Coronary artery (tissue), 2 donors: ENCODE measurements around the gene SHANK1.

Experiments
- DNase-seq: peaks from one replicate; pipeline ENCODE4 v3.0.0-alpha.2; 2017; ENCODE audit warnings: low spot score
- H3K27ac ChIP-seq, 2 donors: fragments of 200-600 bp; sonication (generic); one replicate each; pipeline ENCODE4 v1.5.1; 2016 to 2019
- H3K4me3 ChIP-seq: fragments of 200-600 bp; sonication (generic); 2 replicates; pipeline ENCODE4 v1.5.1; 2016; ENCODE audit warnings: mild to moderate bottlenecking, moderate library complexity
- CTCF ChIP-seq: fragments of 200-600 bp; sonication (generic); IDR thresholded peaks from one replicate; pipeline ENCODE4 v1.5.1; 2019; ENCODE audit warnings: antibody characterized with exemption

SHANK1 gene

GRCh38 chr19:50716178-50717025 lies 3.2 kb downstream of the SHANK1 start:
- no peak for DNase-seq
- no peak for TF ChIP-seq CTCF
- no peak overlapping the region for H3K27ac ChIP-seq
- H3K4me3 ChIP-seq: no peak overlapping the region

GRCh38 chr19:50713556-50714236 lies 5.9 kb downstream of the SHANK1 start:
- Histone ChIP-seq H3K27ac (no peak overlapping the region), H3K4me3 (no peak overlapping the region)
- DNase-seq: no peak
- no peak for TF ChIP-seq CTCF

GRCh38 chr19:50712833-50713232 lies 6.8 kb downstream of the SHANK1 start:
- Histone ChIP-seq H3K4me3 (no peak overlapping the region), H3K27ac (no peak overlapping the region)
- TF ChIP-seq CTCF: no peak
- no peak for DNase-seq

GRCh38 chr19:50711805-50712204 lies 7.8 kb downstream of the SHANK1 start:
- Histone ChIP-seq H3K4me3 (no peak overlapping the region), H3K27ac (no peak overlapping the region)
- DNase-seq: no peak
- TF ChIP-seq CTCF: no peak

GRCh38 chr19:50711196-50711595 lies 8.4 kb downstream of the SHANK1 start:
- no peak for DNase-seq
- no peak overlapping the region for H3K4me3 ChIP-seq
- H3K27ac ChIP-seq: no peak overlapping the region
- no peak for TF ChIP-seq CTCF

GRCh38 chr19:50710612-50711011 lies 9.0 kb downstream of the SHANK1 start:
- H3K27ac ChIP-seq: no peak overlapping the region
- H3K4me3 ChIP-seq: no peak overlapping the region
- no peak for TF ChIP-seq CTCF
- DNase-seq: no peak

- H3K27ac ChIP-seq: no peak overlapping the region
- H3K4me3 ChIP-seq: no peak overlapping the region
- DNase-seq: no peak
- TF ChIP-seq CTCF: no peak
Observed at GRCh38 chr19:50710094-50710493, 9.5 kb downstream of the SHANK1 start.
